Peyer's patch (tissue), 4 donors: ENCODE measurements around the gene ETF1. TPM values are rescaled to one million over a fixed set of nuclear protein-coding genes. Genes with fewer than 3 reads are reported as not detected.
A peak's percentile ranks its signal among the peaks of the same experiment; 100 is the strongest.

ENCODE experiments used
- DNase-seq, 3 donors: peaks; one replicate each; pipeline ENCODE4 v3.0.0-alpha.2; 2017 to 2019
- H3K27ac ChIP-seq, 4 donors: fragments of 200-600 bp; sonication (generic); one replicate each; pipeline ENCODE4 v1.5.1; 2016 to 2019
- H3K27me3 ChIP-seq, 2 donors: fragments of 200-600 bp; sonication (generic); one replicate each; pipeline ENCODE4 v1.5.1; 2019
- H3K36me3 ChIP-seq, 3 donors: fragments of 200-600 bp; sonication (generic); one replicate each; pipeline ENCODE4 v1.5.1; 2016 to 2019
- H3K4me1 ChIP-seq, 4 donors: fragments of 200-600 bp; sonication (generic); one replicate each; pipeline ENCODE4 v1.5.1; 2016 to 2019
- H3K4me3 ChIP-seq, 4 donors: fragments of 200-600 bp; sonication (generic); 1 replicate in 3 of 4; 2 replicates in 1 of 4; pipeline ENCODE4 v1.5.1; 2016 to 2019; ENCODE audit warnings: mild to moderate bottlenecking in 1 of 4
- H3K9me3 ChIP-seq, 4 donors: fragments of 200-600 bp; sonication (generic); one replicate each; pipeline ENCODE4 v1.5.1; 2016 to 2019; ENCODE audit warnings: mild to moderate bottlenecking in 1 of 4
- CTCF ChIP-seq, 6 experiments: fragments of 450-650 bp in 4 of 6; fragments of 200-600 bp in 2 of 6; sonication (generic) in 1 of 6; IDR thresholded peaks; one replicate each; pipeline ENCODE4 v1.5.1; 2017 to 2019; ENCODE audit warnings: antibody characterized with exemption in 6 of 6, mild to moderate bottlenecking in 3 of 6, moderate library complexity in 1 of 6
- POLR2A ChIP-seq, 2 donors: fragments of 450-650 bp; IDR thresholded peaks; one replicate each; pipeline ENCODE4 v1.5.1; 2017; ENCODE audit warnings: antibody characterized with exemption in 2 of 2, mild to moderate bottlenecking in 2 of 2, moderate library complexity in 2 of 2
- total RNA-seq, 4 donors: library from RNA; depleted of rRNA; stranded (reverse); fragments of >200 nt; gene quantifications; one replicate each; pipeline ENCODE4 v1.1.0, GENCODE V29; 2016

ETF1 gene
- total RNA-seq, 4 donors from 2014 or later, result 33.3 to 75.1 (median 39.3) TPM

DNA sequence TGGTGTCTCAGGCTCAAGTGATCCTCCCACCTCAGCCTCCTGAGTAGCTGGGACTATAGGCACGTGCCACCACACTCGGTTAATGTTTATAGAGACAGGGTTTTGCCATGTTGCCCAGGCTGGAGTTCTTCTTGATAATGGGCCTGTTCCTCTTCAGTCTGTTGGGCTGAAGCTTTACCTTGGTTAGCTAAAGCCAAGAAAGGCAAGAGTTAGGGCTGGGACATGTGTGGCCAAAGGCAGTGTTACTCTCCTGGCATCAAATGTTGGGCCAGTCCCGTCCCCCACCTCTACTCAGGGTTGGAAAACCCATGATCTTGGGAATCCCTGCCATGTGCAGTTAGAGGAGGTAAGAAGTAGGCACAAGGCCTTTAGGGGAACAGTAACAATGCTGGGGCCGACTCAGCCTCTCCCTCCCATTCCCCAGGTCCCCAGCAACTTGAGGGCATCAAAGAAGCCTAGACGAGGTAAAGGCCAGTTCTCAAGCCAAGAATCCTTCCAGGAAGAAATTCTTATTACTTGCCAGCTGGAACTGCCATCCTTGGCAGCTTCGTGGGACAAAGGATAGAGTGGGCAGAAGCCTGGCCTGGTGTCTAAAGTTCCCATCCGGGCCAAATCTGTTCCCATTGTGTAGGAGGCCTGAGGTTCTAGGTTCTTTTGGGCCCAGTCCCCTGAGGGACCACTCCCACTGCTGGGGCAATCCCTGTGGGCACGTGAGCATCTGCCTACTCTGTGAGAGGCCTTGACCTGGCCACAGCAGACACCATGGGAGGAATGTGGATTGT, 73.3 kb downstream of the ETF1 start:
- Histone ChIP-seq H3K4me1 (peaks cover 0 to 27% (median 5%) of the 10 kb centered on the region in 4 donors), H3K27me3 (no peaks in the 10 kb centered on the region), H3K4me3 (no peak overlapping the region), H3K9me3 (no peaks in the 10 kb centered on the region), H3K36me3 (no peaks in the 10 kb centered on the region), H3K27ac (no peak overlapping the region)
- no peak for DNase-seq
- TF ChIP-seq CTCF (IDR thresholded peaks at IDR 0.05), result no peak
- no peak for TF ChIP-seq POLR2A (IDR thresholded peaks at IDR 0.05)

- Histone ChIP-seq H3K4me3 (no peak overlapping the region), H3K27ac (no peak overlapping the region), H3K27me3 (no peaks in the 10 kb centered on the region), H3K36me3 (no peaks in the 10 kb centered on the region), H3K9me3 (no peaks in the 10 kb centered on the region), H3K4me1 (peaks cover 0 to 27% (median 5%) of the 10 kb centered on the region in 4 donors)
- DNase-seq, result no peak
- peak in 1 of 2 donors; percentile 11 for TF ChIP-seq POLR2A (IDR thresholded peaks at IDR 0.05)
- no peak for TF ChIP-seq CTCF (IDR thresholded peaks at IDR 0.05)
Measured at GRCh38 chr5:138468966-138469539, 74.0 kb downstream of the ETF1 start.

GRCh38 chr5:138468133-138468965, 74.7 kb downstream of the ETF1 start:
- TF ChIP-seq POLR2A (IDR thresholded peaks at IDR 0.05), result no peak
- no peak for TF ChIP-seq CTCF (IDR thresholded peaks at IDR 0.05)
- no peak overlapping the region for H3K4me3 ChIP-seq
- no peaks in the 10 kb centered on the region for H3K27me3 ChIP-seq
- no peak overlapping the region for H3K27ac ChIP-seq
- no peaks in the 10 kb centered on the region for H3K36me3 ChIP-seq
- H3K4me1 ChIP-seq, result peaks cover 0 to 29% (median 7%) of the 10 kb centered on the region in 4 donors
- H3K9me3 ChIP-seq, result no peaks in the 10 kb centered on the region
- DNase-seq, result no peak

- TF ChIP-seq POLR2A (IDR thresholded peaks at IDR 0.05) (no peak), CTCF (IDR thresholded peaks at IDR 0.05) (no peak)
- Histone ChIP-seq H3K27ac (no peak overlapping the region), H3K4me3 (peak overlapping the region in 2 of 4 donors; percentile 78 to 93), H3K36me3 (no peaks in the 10 kb centered on the region), H3K9me3 (no peaks in the 10 kb centered on the region), H3K4me1 (peaks cover 0 to 32% (median 7%) of the 10 kb centered on the region in 4 donors), H3K27me3 (no peaks in the 10 kb centered on the region)
- no peak for DNase-seq
Measured at GRCh38 chr5:138467711-138468132, 75.3 kb downstream of the ETF1 start.

- peaks cover 0 to 32% (median 7%) of the 10 kb centered on the region in 4 donors for H3K4me1 ChIP-seq
- H3K9me3 ChIP-seq, result no peaks in the 10 kb centered on the region
- no peak for DNase-seq
- TF ChIP-seq CTCF (IDR thresholded peaks at IDR 0.05) (no peak), POLR2A (IDR thresholded peaks at IDR 0.05) (no peak)
- H3K27ac ChIP-seq, result peak overlapping the region in 2 of 4 donors; percentile 17 to 97
- no peaks in the 10 kb centered on the region for H3K36me3 ChIP-seq
- no peaks in the 10 kb centered on the region for H3K27me3 ChIP-seq
- peak overlapping the region; percentile 78 to 93 (median 88) for H3K4me3 ChIP-seq
Measured at GRCh38 chr5:138466900-138467710, 75.9 kb downstream of the ETF1 start.
